ENCODE data around the gene ACBD4. TPM values are rescaled to one million over a fixed set of nuclear protein-coding genes. Genes with fewer than 3 reads are reported as not detected.
A peak's percentile ranks its signal among the peaks of the same experiment; 100 is the strongest.

ACBD4 gene
- total RNA-seq, 1 experiment from 2014 or later = 7.7 TPM

GRCh38 chr17:45155029-45155428 lies 19.5 kb downstream of the ACBD4 start:
- Histone ChIP-seq H3K27ac (ENCODE audit: low read length) (no peak overlapping the region), H3K27me3 (ENCODE audit: control insufficient read depth, insufficient read depth, low read length) (no peaks in the 10 kb centered on the region), H3K9me3 (ENCODE audit: control insufficient read depth, insufficient read depth, low read depth, low read length) (no peaks in the 10 kb centered on the region), H3K4me1 (ENCODE audit: control insufficient read depth, insufficient read depth, low read length) (peaks cover 20% of the 10 kb centered on the region), H3K4me3 (ENCODE audit: low read depth in 2 of 2, low read length in 2 of 2) (no peak overlapping the region), H3K36me3 (ENCODE audit: control insufficient read depth, insufficient read depth, low read length) (peaks cover under 1% of the 10 kb centered on the region)
- ATAC-seq (no peak), DNase-seq (ENCODE audit: low read depth, low spot score) (no peak)
- POLR2A ChIA-PET = no interaction called here
- no peak for TF ChIP-seq REST (IDR thresholded peaks at IDR 0.05; ENCODE audit: insufficient read depth in 1 of 2, low read depth in 2 of 2, low read length in 1 of 2)
- TF ChIP-seq SIN3A (IDR thresholded peaks at IDR 0.05; ENCODE audit: borderline replicate concordance, insufficient read depth, low read depth, low read length) = no peak
- TF ChIP-seq POLR2AphosphoS5 (IDR thresholded peaks at IDR 0.05; ENCODE audit: low read depth, low read length) = no peak
- TF ChIP-seq TCF7L2 (IDR thresholded peaks at IDR 0.05; ENCODE audit: low read depth, low read length) = no peak
- BruUV-seq (replicated peaks) = no TSS peak
- CTCF ChIA-PET = interaction anchor here (0.8 to 0.9 kb wide), 2 partner anchors 40 to 43 kb away, joined by 4 to 5 read pairs; no protein-coding TSS in a partner anchor
- intact Hi-C loops (cut with micrococcal nuclease; ENCODE audit: unreplicated experiment) = no loop called here
- in situ Hi-C loops (cut with HindIII; ENCODE audit: low pct_unique_long_range_greater_than_20kb, low sequenced_read_pairs) = no loop called here

- H3K9me3 ChIP-seq (ENCODE audit: control insufficient read depth, insufficient read depth, low read depth, low read length) = no peaks in the 10 kb centered on the region
- TF ChIP-seq SIN3A (IDR thresholded peaks at IDR 0.05; ENCODE audit: borderline replicate concordance, insufficient read depth, low read depth, low read length) = no peak
- no peak for TF ChIP-seq CTCF (IDR thresholded peaks at IDR 0.05)
- no peak for TF ChIP-seq POLR2AphosphoS5 (IDR thresholded peaks at IDR 0.05; ENCODE audit: low read depth, low read length)
- no peak for TF ChIP-seq REST (IDR thresholded peaks at IDR 0.05; ENCODE audit: insufficient read depth in 1 of 2, low read depth in 2 of 2, low read length in 1 of 2)
- no peak for TF ChIP-seq TCF7L2 (IDR thresholded peaks at IDR 0.05; ENCODE audit: low read depth, low read length)
- H3K27me3 ChIP-seq (ENCODE audit: control insufficient read depth, insufficient read depth, low read length) = no peaks in the 10 kb centered on the region
- peaks cover 4% of the 10 kb centered on the region for H3K36me3 ChIP-seq (ENCODE audit: control insufficient read depth, insufficient read depth, low read length)
- POLR2A ChIA-PET = no interaction called here
- CTCF ChIA-PET = interaction anchor here (0.9 kb wide), 1 partner anchor 42 kb away, joined by 4 read pairs; no protein-coding TSS in a partner anchor
- H3K4me1 ChIP-seq (ENCODE audit: control insufficient read depth, insufficient read depth, low read length) = peaks cover 20% of the 10 kb centered on the region
- DNase-seq (ENCODE audit: low read depth, low spot score) (no peak), ATAC-seq (no peak)
- H3K27ac ChIP-seq (ENCODE audit: low read length) = peak overlapping the region; percentile 67; the same call in 1 of the 2 replicates
- H3K4me3 ChIP-seq (ENCODE audit: low read depth in 2 of 2, low read length in 2 of 2) = no peak overlapping the region
- BruUV-seq (replicated peaks) = no TSS peak
- in situ Hi-C loops (cut with HindIII; ENCODE audit: low pct_unique_long_range_greater_than_20kb, low sequenced_read_pairs) = no loop called here
- intact Hi-C loops (cut with micrococcal nuclease; ENCODE audit: unreplicated experiment) = no loop called here
Observed at GRCh38 chr17:45155483-45155882, 20.0 kb downstream of the ACBD4 start.

All from Panc1 (cell line).